K562 (cell line): ENCODE measurements around the gene PDZRN4. TPM values are rescaled to one million over a fixed set of nuclear protein-coding genes. Genes with fewer than 3 reads are reported as not detected.

Source experiments
- EHMT2 ChIP-seq: fragments of 450-650 bp; IDR thresholded peaks from 2 replicates; pipeline ENCODE4 v1.6.1; 2018; ENCODE audit warnings: antibody characterized with exemption
- NCOA2 ChIP-seq, 2 experiments: fragments of 450-650 bp; IDR thresholded peaks; 2 replicates each; pipeline ENCODE4 v1.6.1; 2018; ENCODE audit warnings: mild to moderate bottlenecking in 2 of 2, moderate library complexity in 1 of 2; ENCODE audit not compliant: partially characterized antibody in 2 of 2
- NFRKB ChIP-seq: fragments of 450-650 bp; IDR thresholded peaks from 2 replicates; pipeline ENCODE4 v1.6.1; 2016; ENCODE audit warnings: low read depth
- POLR2B ChIP-seq: fragments of 450-650 bp; IDR thresholded peaks from 2 replicates; pipeline ENCODE4 v1.6.1; 2018; ENCODE audit warnings: low read depth; ENCODE audit not compliant: partially characterized antibody
- REST ChIP-seq, 2 experiments: fragments of 450-650 bp; formaldehyde crosslinking in 1 of 2; IDR thresholded peaks; 2 replicates each; pipeline versions ENCODE4 v1.4.0 to v1.6.1; 2014 to 2020; ENCODE audit warnings: mild to moderate bottlenecking in 2 of 2, borderline replicate concordance in 1 of 2, low read depth in 1 of 2
- TCF7L2 ChIP-seq: fragments of 150-350 bp; IDR thresholded peaks from 2 replicates; pipeline ENCODE4 v1.6.1; 2016; ENCODE audit warnings: low read depth, mild to moderate bottlenecking, low read length, moderate library complexity
- WHSC1 ChIP-seq: IDR thresholded peaks from one replicate; pipeline ENCODE4 v1.6.1; 2012; ENCODE audit warnings: low read length, control low read depth, inconsistent platforms
- ZHX1 ChIP-seq: fragments of 150-350 bp; conservative IDR thresholded peaks from 2 replicates; pipeline ENCODE4 v1.6.1; 2014; ENCODE audit warnings: low read length
- ZKSCAN8 ChIP-seq: fragments of 200-800 bp; sonication (Bioruptor generic); IDR thresholded peaks from 2 replicates; pipeline ENCODE4 v1.6.1; 2016; ENCODE audit warnings: missing genetic modification characterization, missing compliant biosample characterization
- ZNF707 ChIP-seq: fragments of 250-450 bp; sonication (Bioruptor Pico); conservative IDR thresholded peaks from 2 replicates; pipeline ENCODE4 v1.8.0; 2022; ENCODE audit warnings: inconsistent platforms, mild to moderate bottlenecking, moderate library complexity
- ZNF780A ChIP-seq: fragments of 250-450 bp; sonication (Bioruptor Pico); IDR thresholded peaks from 2 replicates; pipeline ENCODE4 v1.5.0; 2021; ENCODE audit warnings: mild to moderate bottlenecking
- polyA plus RNA-seq, 8 experiments: library from polyadenylated mRNA; depleted of rRNA in 4 of 8; stranded (reverse) in 5 of 8; unstranded in 3 of 8; fragments of >200 nt; fragmentation: Nextera tagmentation in 2 of 8; fragmentation: Illumina TruSeq in 1 of 8; extraction: Ambion mirVana in 2 of 8; extraction: Trizol in 1 of 8; gene quantifications; 2 replicates each; pipeline versions ENCODE4 v1.2.1 to v1.2.3, GENCODE V29; 2011 to 2014; ENCODE audit warnings: inconsistent platforms in 1 of 8, missing spikeins in 1 of 8
- total RNA-seq, 7 experiments: library from RNA; depleted of rRNA in 6 of 7; stranded (reverse); fragments of >200 nt in 6 of 7; fragmentation: Illumina TruSeq in 2 of 7; extraction: Trizol in 2 of 7; gene quantifications; 2 replicates each; pipeline versions ENCODE4 v1.2.1 to v1.2.3, GENCODE V29; 2011 to 2021; ENCODE audit warnings: low replicate concordance in 1 of 7

Gene PDZRN4
- total and polyA plus RNA-seq, 9 of the 15 experiments (the other 6 are each of a cell fraction or from before 2014, with no cell fraction given): not detected

- TF ChIP-seq ZHX1: no peak
- no peak for TF ChIP-seq WHSC1
- no peak for TF ChIP-seq NCOA2 (IDR thresholded peaks at IDR 0.05; ENCODE audit: partially characterized antibody in 2 of 2)
- no peak for TF ChIP-seq NFRKB
- no peak for TF ChIP-seq ZKSCAN8 (CRISPR knock-in tag)
- no peak for TF ChIP-seq ZNF780A
- no peak for TF ChIP-seq POLR2B
- no peak for TF ChIP-seq ZNF707 (CRISPR knock-in tag)
- no peak for TF ChIP-seq TCF7L2
- no peak for TF ChIP-seq REST (IDR thresholded peaks at IDR 0.05; ENCODE audit: borderline replicate concordance)
- no peak for TF ChIP-seq REST (CRISPR knock-in tag; IDR thresholded peaks at IDR 0.05; ENCODE audit: low read depth)
- no peak for TF ChIP-seq EHMT2
Measured at GRCh38 chr12:41510470-41510869, 322.4 kb downstream of the PDZRN4 start (continued).
